ENCODE data around the gene RBP3.

The RBP3 gene

GRCh38 chr10:47357131-47357582 is 9.0 kb downstream of the RBP3 start:
- no peak for DNase-seq (ENCODE audit: low read depth, low spot score)

GRCh38 chr10:47357911-47358310 is 9.7 kb downstream of the RBP3 start:
- no peak for DNase-seq (ENCODE audit: low read depth, low spot score)

- no peak for DNase-seq (ENCODE audit: low read depth, low spot score)
These were observed 10.3 kb downstream of the RBP3 start for GRCh38 chr10:47358457-47358856.

- DNase-seq (ENCODE audit: low read depth, low spot score), result no peak
These were observed 10.9 kb downstream of the RBP3 start for GRCh38 chr10:47359101-47359500.

- no peak for DNase-seq (ENCODE audit: low read depth, low spot score)
These were observed 11.7 kb downstream of the RBP3 start for GRCh38 chr10:47359626-47360418.

GRCh38 chr10:47360419-47361040 is 12.4 kb downstream of the RBP3 start:
- DNase-seq (ENCODE audit: low read depth, low spot score), result peak; percentile 69

- peak; percentile 82 for DNase-seq (ENCODE audit: low read depth, low spot score)
These were observed 13.1 kb downstream of the RBP3 start for GRCh38 chr10:47361293-47361692.

GRCh38 chr10:47362199-47362598 is 14.0 kb downstream of the RBP3 start:
- DNase-seq (ENCODE audit: low read depth, low spot score), result no peak

- no peak for DNase-seq (ENCODE audit: low read depth, low spot score)
These were observed 15.6 kb downstream of the RBP3 start for GRCh38 chr10:47363781-47364180.

GRCh38 chr10:47364366-47364765 is 16.2 kb downstream of the RBP3 start:
- no peak for DNase-seq (ENCODE audit: low read depth, low spot score)

GRCh38 chr10:47364911-47365310 is 16.7 kb downstream of the RBP3 start:
- DNase-seq (ENCODE audit: low read depth, low spot score), result no peak

GRCh38 chr10:47365431-47366180 is 17.4 kb downstream of the RBP3 start:
- DNase-seq (ENCODE audit: low read depth, low spot score), result no peak

- no peak for DNase-seq (ENCODE audit: low read depth, low spot score)
These were observed 18.0 kb downstream of the RBP3 start for GRCh38 chr10:47366181-47366631.

GRCh38 chr10:47366731-47367460 is 18.7 kb downstream of the RBP3 start:
- no peak for DNase-seq (ENCODE audit: low read depth, low spot score)

GRCh38 chr10:47367646-47368045 is 19.5 kb downstream of the RBP3 start:
- DNase-seq (ENCODE audit: low read depth, low spot score), result no peak

- no peak for DNase-seq (ENCODE audit: low read depth, low spot score)
These were observed 20.4 kb downstream of the RBP3 start for GRCh38 chr10:47368431-47369180.

GRCh38 chr10:47369251-47369894 is 21.2 kb downstream of the RBP3 start:
- no peak for DNase-seq (ENCODE audit: low read depth, low spot score)

- no peak for DNase-seq (ENCODE audit: low read depth, low spot score)
These were observed 22.0 kb downstream of the RBP3 start for GRCh38 chr10:47370015-47370767.

- no peak for DNase-seq (ENCODE audit: low read depth, low spot score)
These were observed 22.7 kb downstream of the RBP3 start for GRCh38 chr10:47370878-47371277.
